Measurements from ENCODE around the gene EPHB1.

The EPHB1 gene

GRCh38 chr3:134887536-134887935, 92.5 kb downstream of the EPHB1 start:
- no peak overlapping the region for H3K27ac Mint-ChIP-seq
- H3K4me3 Mint-ChIP-seq = no peak overlapping the region
- H3K36me3 Mint-ChIP-seq = no peaks in the 10 kb centered on the region

DNA sequence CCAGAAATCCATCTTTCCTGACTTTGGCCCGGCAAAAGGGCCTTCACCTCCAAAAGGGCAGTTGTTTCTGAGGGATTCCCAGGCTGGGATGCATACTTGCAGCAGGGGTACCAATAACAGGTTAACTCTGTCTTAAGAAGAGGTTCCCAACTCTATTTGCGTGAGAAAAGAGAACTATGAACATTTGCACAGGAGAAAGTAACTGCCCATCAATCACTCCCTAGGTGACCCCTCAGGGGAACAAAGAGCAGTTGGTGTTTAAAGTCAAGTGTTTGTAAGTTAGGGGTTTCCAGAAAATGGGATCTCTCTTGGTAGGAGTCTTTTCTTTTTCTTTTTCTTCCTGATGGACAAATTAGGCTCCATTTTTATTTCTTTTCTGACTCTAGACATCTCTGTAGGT, 97.3 kb downstream of the EPHB1 start:
- Mint-ChIP-seq H3K4me1 (peaks cover 8% of the 10 kb centered on the region), H3K27ac (no peak overlapping the region), H3K27me3 (peaks cover 9% of the 10 kb centered on the region), H3K4me3 (no peak overlapping the region), H3K36me3 (no peaks in the 10 kb centered on the region), H3K9me3 (peaks cover 8% of the 10 kb centered on the region)
- no peak for ATAC-seq

More at GRCh38 chr3:134887536-134887935, 92.5 kb downstream of the EPHB1 start:
- ATAC-seq = no peak
- Mint-ChIP-seq H3K4me1 (peaks cover 33% of the 10 kb centered on the region), H3K27me3 (peaks cover 5% of the 10 kb centered on the region), H3K9me3 (peaks cover 8% of the 10 kb centered on the region)

- ATAC-seq = no peak
- H3K36me3 Mint-ChIP-seq = no peaks in the 10 kb centered on the region
- H3K27ac Mint-ChIP-seq = no peak overlapping the region
- H3K4me3 Mint-ChIP-seq = no peak overlapping the region
- peaks cover 8% of the 10 kb centered on the region for H3K9me3 Mint-ChIP-seq
- peaks cover 9% of the 10 kb centered on the region for H3K27me3 Mint-ChIP-seq
- H3K4me1 Mint-ChIP-seq = peaks cover 4% of the 10 kb centered on the region
Measured at GRCh38 chr3:134892761-134893160, 97.7 kb downstream of the EPHB1 start.

DNA sequence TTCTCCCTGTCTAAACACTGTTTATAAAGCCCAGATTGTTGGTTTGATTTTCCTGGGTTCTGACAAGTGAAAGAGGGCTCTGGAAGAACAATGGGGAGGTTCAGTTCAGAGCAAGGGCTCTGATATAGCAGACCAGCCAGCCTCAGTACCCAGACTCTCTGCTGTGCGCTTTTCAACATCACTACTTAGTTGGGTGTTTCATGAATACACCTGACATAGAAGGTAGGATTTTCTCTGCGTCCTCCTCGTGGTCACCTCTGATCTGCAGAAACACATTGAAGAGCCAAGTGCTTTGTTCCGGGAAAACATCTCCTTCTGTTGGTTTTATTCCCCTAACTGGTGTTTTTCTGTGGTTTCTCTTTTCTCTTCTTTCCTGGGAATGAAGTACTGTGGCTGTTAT, 99.5 kb downstream of the EPHB1 start:
- Mint-ChIP-seq H3K4me3 (no peak overlapping the region), H3K9me3 (peaks cover 8% of the 10 kb centered on the region), H3K27me3 (peaks cover 9% of the 10 kb centered on the region), H3K36me3 (no peaks in the 10 kb centered on the region), H3K27ac (no peak overlapping the region), H3K4me1 (no peaks in the 10 kb centered on the region)
- no peak for ATAC-seq

GRCh38 chr3:134895181-134895580, 100.1 kb downstream of the EPHB1 start:
- no peak overlapping the region for H3K27ac Mint-ChIP-seq
- H3K4me3 Mint-ChIP-seq = no peak overlapping the region
- H3K9me3 Mint-ChIP-seq = peaks cover 7% of the 10 kb centered on the region
- ATAC-seq = no peak
- no peaks in the 10 kb centered on the region for H3K4me1 Mint-ChIP-seq
- no peaks in the 10 kb centered on the region for H3K36me3 Mint-ChIP-seq
- peaks cover 9% of the 10 kb centered on the region for H3K27me3 Mint-ChIP-seq

- H3K36me3 Mint-ChIP-seq = no peaks in the 10 kb centered on the region
- no peaks in the 10 kb centered on the region for H3K4me1 Mint-ChIP-seq
- H3K27ac Mint-ChIP-seq = no peak overlapping the region
- no peak for ATAC-seq
- H3K27me3 Mint-ChIP-seq = peaks cover 9% of the 10 kb centered on the region
- no peak overlapping the region for H3K4me3 Mint-ChIP-seq
- no peaks in the 10 kb centered on the region for H3K9me3 Mint-ChIP-seq
Measured at GRCh38 chr3:134896141-134896540, 101.1 kb downstream of the EPHB1 start.

GRCh38 chr3:134896696-134897095, 101.6 kb downstream of the EPHB1 start:
- Mint-ChIP-seq H3K27me3 (peaks cover 12% of the 10 kb centered on the region), H3K4me1 (no peaks in the 10 kb centered on the region), H3K36me3 (no peaks in the 10 kb centered on the region), H3K27ac (no peak overlapping the region), H3K9me3 (no peaks in the 10 kb centered on the region), H3K4me3 (no peak overlapping the region)
- no peak for ATAC-seq

- no peaks in the 10 kb centered on the region for H3K36me3 Mint-ChIP-seq
- H3K4me1 Mint-ChIP-seq = no peaks in the 10 kb centered on the region
- no peaks in the 10 kb centered on the region for H3K9me3 Mint-ChIP-seq
- H3K27me3 Mint-ChIP-seq = peaks cover 16% of the 10 kb centered on the region
- no peak for ATAC-seq
- H3K27ac Mint-ChIP-seq = no peak overlapping the region
- H3K4me3 Mint-ChIP-seq = no peak overlapping the region
Measured at GRCh38 chr3:134897391-134898141, 102.5 kb downstream of the EPHB1 start.

DNA sequence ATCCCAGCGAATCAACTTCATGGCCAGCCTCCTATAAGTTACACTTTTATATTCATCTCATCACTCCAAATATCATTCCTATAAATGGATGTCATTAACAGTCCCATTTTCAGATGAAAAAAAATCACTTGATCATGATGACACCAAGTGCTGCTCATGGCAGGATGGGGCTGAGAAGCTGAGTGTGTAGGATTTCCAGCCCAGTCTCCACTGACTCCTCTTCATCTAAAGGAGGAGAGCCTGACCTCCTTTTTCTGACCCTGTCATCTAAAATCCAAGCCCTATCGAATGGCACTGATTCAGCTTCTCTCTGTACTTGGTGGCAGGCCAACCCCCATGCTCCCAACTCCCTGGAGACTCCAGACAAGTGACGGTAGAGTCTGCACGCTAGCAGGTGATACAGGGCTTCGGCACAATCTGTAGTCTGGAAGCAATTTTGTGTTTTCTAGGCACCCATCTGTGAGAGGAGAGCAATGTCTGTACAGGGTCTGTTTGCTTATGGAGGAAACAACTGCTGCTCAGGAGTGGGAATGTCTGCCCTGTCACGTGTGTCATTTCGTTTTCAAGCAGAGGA, 103.2 kb downstream of the EPHB1 start:
- H3K9me3 Mint-ChIP-seq = no peaks in the 10 kb centered on the region
- no peak overlapping the region for H3K27ac Mint-ChIP-seq
- H3K27me3 Mint-ChIP-seq = peaks cover 11% of the 10 kb centered on the region
- no peaks in the 10 kb centered on the region for H3K4me1 Mint-ChIP-seq
- H3K36me3 Mint-ChIP-seq = no peaks in the 10 kb centered on the region
- ATAC-seq = no peak
- no peak overlapping the region for H3K4me3 Mint-ChIP-seq

DNA sequence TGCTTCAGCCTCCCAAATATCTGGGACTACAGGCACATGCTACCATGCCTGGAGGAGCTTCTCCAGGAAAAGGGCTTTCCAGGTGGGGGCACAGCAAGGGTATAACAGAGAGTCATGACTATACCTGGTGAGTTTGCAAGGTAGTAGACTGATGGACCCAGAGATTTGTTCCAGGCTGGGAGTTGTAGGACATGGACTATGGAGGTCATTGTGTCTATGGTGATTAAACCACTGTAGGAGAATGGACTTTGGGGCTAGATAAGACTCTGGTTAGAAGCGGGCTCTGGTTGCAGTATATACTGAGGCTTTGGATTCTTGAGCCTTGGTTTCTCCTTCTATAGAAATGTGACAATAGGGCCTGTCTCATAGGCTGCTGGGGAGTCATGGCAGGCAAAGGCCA, 104.7 kb downstream of the EPHB1 start:
- H3K27me3 Mint-ChIP-seq = peaks cover 7% of the 10 kb centered on the region
- no peak overlapping the region for H3K4me3 Mint-ChIP-seq
- H3K9me3 Mint-ChIP-seq = no peaks in the 10 kb centered on the region
- H3K27ac Mint-ChIP-seq = no peak overlapping the region
- H3K4me1 Mint-ChIP-seq = peaks cover 15% of the 10 kb centered on the region
- no peaks in the 10 kb centered on the region for H3K36me3 Mint-ChIP-seq
- ATAC-seq = no peak

DNA sequence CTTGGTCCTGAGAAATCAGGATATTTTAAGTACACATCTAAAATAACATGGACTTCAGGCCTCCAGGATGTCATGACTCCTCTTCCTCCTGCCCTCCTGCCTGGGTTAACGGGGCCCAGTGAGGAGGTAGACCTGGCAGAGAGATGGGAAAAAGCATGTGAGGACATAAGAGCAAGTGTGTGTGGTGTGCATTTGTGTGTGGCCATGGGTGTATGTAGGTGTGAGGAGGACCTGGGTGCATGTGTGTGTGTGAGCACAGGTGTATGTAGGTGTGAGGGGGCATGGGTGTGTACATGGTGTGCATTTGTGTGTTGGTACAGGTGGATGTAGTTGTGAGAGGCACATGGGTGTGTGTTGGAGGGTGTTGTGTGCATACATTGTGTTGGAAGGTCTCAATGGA, 105.4 kb downstream of the EPHB1 start:
- ATAC-seq = no peak
- H3K4me3 Mint-ChIP-seq = no peak overlapping the region
- H3K27me3 Mint-ChIP-seq = peaks cover 7% of the 10 kb centered on the region
- no peaks in the 10 kb centered on the region for H3K36me3 Mint-ChIP-seq
- peaks cover 20% of the 10 kb centered on the region for H3K4me1 Mint-ChIP-seq
- no peak overlapping the region for H3K27ac Mint-ChIP-seq
- H3K9me3 Mint-ChIP-seq = no peaks in the 10 kb centered on the region

- Mint-ChIP-seq H3K27ac (no peak overlapping the region), H3K4me1 (peaks cover 20% of the 10 kb centered on the region), H3K27me3 (peaks cover 7% of the 10 kb centered on the region), H3K9me3 (no peaks in the 10 kb centered on the region), H3K4me3 (no peak overlapping the region), H3K36me3 (no peaks in the 10 kb centered on the region)
- ATAC-seq = no peak
Measured at GRCh38 chr3:134901461-134901860, 106.4 kb downstream of the EPHB1 start.

DNA sequence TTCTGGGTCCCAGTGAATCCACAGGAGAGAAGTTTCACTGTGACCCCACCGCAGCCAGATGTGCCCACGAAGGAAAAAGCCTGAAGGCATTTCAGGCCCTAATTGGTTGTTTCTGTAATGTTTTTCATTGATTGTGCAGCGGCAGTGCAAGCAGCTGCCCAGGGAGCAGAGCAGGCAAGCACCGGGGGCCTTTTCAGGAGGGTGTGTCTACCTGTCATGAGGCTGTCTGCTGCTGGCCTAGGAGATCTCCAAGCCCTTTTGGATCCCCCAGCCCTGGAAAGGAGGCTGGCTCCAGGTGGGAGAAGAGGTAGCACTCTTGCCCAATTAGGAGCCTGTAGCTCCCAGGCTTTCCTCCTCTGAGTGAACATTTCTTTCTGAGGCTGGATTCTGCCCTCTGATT, 108.8 kb downstream of the EPHB1 start:
- Mint-ChIP-seq H3K27ac (peak overlapping the region; percentile 54), H3K4me1 (peaks cover 20% of the 10 kb centered on the region), H3K36me3 (no peaks in the 10 kb centered on the region), H3K9me3 (no peaks in the 10 kb centered on the region), H3K4me3 (no peak overlapping the region), H3K27me3 (peaks cover 7% of the 10 kb centered on the region)
- peak; percentile 39 for ATAC-seq

DNA sequence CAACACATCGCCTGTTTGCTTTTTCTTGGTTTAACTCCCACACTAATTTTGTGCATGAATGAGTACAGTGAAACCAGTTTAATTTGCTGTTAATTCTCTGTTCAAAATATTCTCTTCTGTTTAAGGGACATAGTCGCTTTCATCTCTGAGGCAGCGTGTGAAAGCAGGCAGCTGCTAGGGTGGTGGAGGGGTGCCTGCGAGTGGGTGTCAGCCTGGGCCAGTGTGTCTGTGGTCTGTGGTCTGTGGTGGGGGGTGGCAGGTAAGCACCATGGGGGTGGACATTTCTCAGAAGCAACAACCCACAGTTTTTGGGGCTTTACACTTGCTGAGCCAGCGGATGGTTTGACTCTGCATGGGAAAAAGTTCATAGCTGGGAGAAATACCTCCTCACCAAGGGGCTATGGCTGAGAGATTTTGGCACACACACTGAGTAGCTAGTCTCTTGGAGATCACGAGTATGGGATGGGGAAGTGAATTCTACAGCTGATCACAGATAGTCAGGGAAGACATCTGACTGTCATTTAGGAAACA, 109.2 kb downstream of the EPHB1 start:
- peak overlapping the region; percentile 54 for H3K27ac Mint-ChIP-seq
- no peak overlapping the region for H3K4me3 Mint-ChIP-seq
- peaks cover 7% of the 10 kb centered on the region for H3K27me3 Mint-ChIP-seq
- H3K4me1 Mint-ChIP-seq = peaks cover 20% of the 10 kb centered on the region
- no peaks in the 10 kb centered on the region for H3K36me3 Mint-ChIP-seq
- peak; percentile 89 for ATAC-seq
- no peaks in the 10 kb centered on the region for H3K9me3 Mint-ChIP-seq

GRCh38 chr3:134904776-134905646, 110.0 kb downstream of the EPHB1 start:
- peaks cover 20% of the 10 kb centered on the region for H3K4me1 Mint-ChIP-seq
- peaks cover 7% of the 10 kb centered on the region for H3K27me3 Mint-ChIP-seq

More at GRCh38 chr3:134904776-134905646, 110.0 kb downstream of the EPHB1 start:
- Mint-ChIP-seq H3K9me3 (no peaks in the 10 kb centered on the region), H3K27ac (no peak overlapping the region), H3K4me3 (no peak overlapping the region), H3K36me3 (no peaks in the 10 kb centered on the region)
- no peak for ATAC-seq

All from stimulated activated memory B cell treated with anti-CD40 and anti-IgM and Interleukin-4, amounts not matched to agents 10 μg/mL and 1 μg/mL and 100 μg/mL, for 72 hours (primary cell).